OCI-LY3 (cell line): ENCODE results near the gene PSMG3.
A peak's percentile ranks its signal among the peaks of the same experiment; 100 is the strongest.

ENCODE experiments used
- H2AFZ ChIP-seq: fragments of 200-600, 300-600 bp; shearing (Covaris generic); 2 replicates; pipeline ENCODE4 v1.6.0; 2014; ENCODE audit warnings: antibody characterized with exemption, low read depth, low read length
- H3K27ac ChIP-seq: fragments of 200-600, 300-600 bp; sonication (generic); 2 replicates; pipeline ENCODE4 v1.5.1; 2014; ENCODE audit warnings: mild to moderate bottlenecking, low read length, moderate library complexity, mixed read lengths
- H3K27me3 ChIP-seq: fragments of 200-600, 300-600 bp; sonication (generic); 2 replicates; pipeline ENCODE4 v1.6.1; 2014; ENCODE audit warnings: low read depth, low read length, mixed read lengths
- H3K36me3 ChIP-seq: fragments of 200-600, 300-600 bp; sonication (generic); replicated peaks from 2 replicates; pipeline ENCODE3; 2014; ENCODE audit warnings: low read depth, low read length, mixed read lengths
- H3K4me1 ChIP-seq: fragments of 300-600, 200-600 bp; sonication (generic); 2 replicates; pipeline ENCODE4 v1.6.1; 2014; ENCODE audit warnings: low read length, mixed read lengths
- H3K4me2 ChIP-seq: fragments of 200-600, 300-600 bp; sonication (generic); 2 replicates; pipeline ENCODE4 v1.6.1; 2014; ENCODE audit warnings: low read length, mixed read lengths
- H3K4me3 ChIP-seq: fragments of 300-600, 200-600 bp; sonication (generic); 2 replicates; pipeline ENCODE4 v1.5.1; 2014; ENCODE audit warnings: antibody characterized with exemption, mild to moderate bottlenecking, low read length, moderate library complexity
- H3K79me2 ChIP-seq: fragments of 300-600, 200-600 bp; shearing (Covaris generic); 2 replicates; pipeline ENCODE4 v1.6.1; 2014; ENCODE audit warnings: mild to moderate bottlenecking, low read length, mixed read lengths
- H3K9ac ChIP-seq: fragments of 300-600, 200-600 bp; shearing (Covaris generic); 2 replicates; pipeline ENCODE4 v1.6.0; 2014; ENCODE audit warnings: mild to moderate bottlenecking, low read length, moderate library complexity
- H3K9me3 ChIP-seq: fragments of 200-600, 300-600 bp; shearing (Covaris generic); 2 replicates; pipeline ENCODE4 v1.6.1; 2014; ENCODE audit warnings: low read length, mixed read lengths; ENCODE audit not compliant: insufficient read depth
- H4K20me1 ChIP-seq: fragments of 200-600, 300-600 bp; sonication (generic); 2 replicates; pipeline ENCODE4 v1.6.1; 2016; ENCODE audit warnings: low read length, mixed read lengths; ENCODE audit not compliant: insufficient read depth
- EZH2phosphoT487 ChIP-seq: fragments of 200-600 bp; shearing (Covaris generic); IDR thresholded peaks from 2 replicates; pipeline ENCODE4 v1.6.1; 2018; ENCODE audit warnings: antibody characterized with exemption, mixed run types, low read depth
- TF ChIP-seq, protein P1 (sequence below): fragments of 200-600, 300-600 bp; sonication (generic); IDR thresholded peaks from 2 replicates; pipeline ENCODE4 v1.5.1; 2014; ENCODE audit warnings: antibody characterized with exemption, low read length, low read depth

The PSMG3 gene

DNA sequence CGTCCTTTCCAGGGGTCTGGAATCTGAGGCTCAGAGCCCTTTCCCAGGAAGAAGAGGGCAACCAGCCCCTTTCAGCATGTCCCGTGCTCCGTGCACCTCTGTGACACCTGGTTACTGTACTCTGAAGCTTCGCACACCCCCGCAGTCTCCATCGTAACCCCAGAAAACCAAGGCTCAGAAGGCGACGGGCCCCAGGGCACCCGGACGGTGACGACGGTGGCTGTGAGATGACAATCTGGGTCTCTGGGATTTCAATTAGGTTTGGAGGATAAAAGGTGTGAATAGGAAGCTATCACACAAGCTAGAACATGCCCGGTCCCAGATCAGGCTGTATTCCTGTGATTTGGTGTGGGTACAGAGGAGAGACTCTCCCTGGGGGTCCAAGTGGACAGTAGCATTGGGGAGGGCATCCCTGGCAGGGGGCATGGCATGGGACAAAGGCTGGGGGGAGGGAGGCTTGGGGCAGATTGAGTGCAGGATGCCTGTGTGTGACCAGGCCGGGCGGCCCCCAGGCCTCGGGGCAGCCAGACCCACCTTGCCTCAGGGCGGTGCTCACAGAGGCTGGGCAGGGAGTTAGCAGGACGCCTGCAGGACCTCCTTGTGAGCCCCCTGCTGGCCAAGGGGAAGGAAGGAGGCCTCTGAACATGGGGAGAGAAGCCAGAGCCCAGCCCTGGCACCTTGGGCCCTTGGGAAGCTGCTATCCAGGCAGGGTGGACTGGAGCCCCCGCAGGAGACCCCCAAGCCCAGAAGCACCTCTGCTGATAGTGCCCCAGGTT is 23.4 kb upstream of the PSMG3 start:
- no peaks in the 10 kb centered on the region for H3K36me3 ChIP-seq
- no peak overlapping the region for H3K4me3 ChIP-seq
- TF ChIP-seq, protein P1, sequence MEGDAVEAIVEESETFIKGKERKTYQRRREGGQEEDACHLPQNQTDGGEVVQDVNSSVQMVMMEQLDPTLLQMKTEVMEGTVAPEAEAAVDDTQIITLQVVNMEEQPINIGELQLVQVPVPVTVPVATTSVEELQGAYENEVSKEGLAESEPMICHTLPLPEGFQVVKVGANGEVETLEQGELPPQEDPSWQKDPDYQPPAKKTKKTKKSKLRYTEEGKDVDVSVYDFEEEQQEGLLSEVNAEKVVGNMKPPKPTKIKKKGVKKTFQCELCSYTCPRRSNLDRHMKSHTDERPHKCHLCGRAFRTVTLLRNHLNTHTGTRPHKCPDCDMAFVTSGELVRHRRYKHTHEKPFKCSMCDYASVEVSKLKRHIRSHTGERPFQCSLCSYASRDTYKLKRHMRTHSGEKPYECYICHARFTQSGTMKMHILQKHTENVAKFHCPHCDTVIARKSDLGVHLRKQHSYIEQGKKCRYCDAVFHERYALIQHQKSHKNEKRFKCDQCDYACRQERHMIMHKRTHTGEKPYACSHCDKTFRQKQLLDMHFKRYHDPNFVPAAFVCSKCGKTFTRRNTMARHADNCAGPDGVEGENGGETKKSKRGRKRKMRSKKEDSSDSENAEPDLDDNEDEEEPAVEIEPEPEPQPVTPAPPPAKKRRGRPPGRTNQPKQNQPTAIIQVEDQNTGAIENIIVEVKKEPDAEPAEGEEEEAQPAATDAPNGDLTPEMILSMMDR, result peak; percentile 25
- TF ChIP-seq EZH2phosphoT487, result no peak
- H3K4me2 ChIP-seq, result no peak overlapping the region
- no peaks in the 10 kb centered on the region for H4K20me1 ChIP-seq
- H3K27ac ChIP-seq, result no peak overlapping the region
- H3K4me1 ChIP-seq, result no peaks in the 10 kb centered on the region
- H2AFZ ChIP-seq, result no peak overlapping the region
- no peak overlapping the region for H3K9ac ChIP-seq
- no peaks in the 10 kb centered on the region for H3K79me2 ChIP-seq
- H3K27me3 ChIP-seq, result peaks cover 8% of the 10 kb centered on the region
- H3K9me3 ChIP-seq, result no peaks in the 10 kb centered on the region

DNA sequence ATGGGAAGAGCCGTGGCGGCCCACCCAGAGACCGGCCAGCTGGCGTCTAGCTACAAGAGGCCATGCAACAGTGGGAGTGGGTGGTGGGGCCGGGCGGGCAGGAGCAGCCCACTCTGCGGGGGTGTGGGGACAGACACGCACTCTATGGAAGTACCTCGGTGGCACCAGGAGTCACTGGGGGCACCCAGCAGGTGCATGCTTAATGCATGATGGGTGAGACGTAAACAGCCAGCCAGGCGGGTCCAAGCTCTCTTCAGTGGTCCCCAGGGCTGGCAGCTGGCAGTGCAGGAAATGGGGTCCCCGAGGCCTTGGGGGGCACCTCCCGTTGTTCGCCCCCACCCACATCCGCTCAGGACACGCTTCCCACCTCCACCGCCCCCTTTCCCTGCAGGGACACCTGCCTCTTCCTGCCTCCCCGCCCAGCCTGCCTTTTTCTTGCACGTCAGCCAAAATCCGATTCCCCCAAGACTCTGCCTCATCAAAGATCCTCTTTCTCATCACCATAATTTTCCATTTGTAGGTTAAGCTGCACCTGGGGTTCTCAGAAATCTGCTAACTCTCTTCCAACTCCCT is 22.6 kb upstream of the PSMG3 start:
- Histone ChIP-seq H3K4me1 (no peaks in the 10 kb centered on the region), H3K36me3 (no peaks in the 10 kb centered on the region), H3K27me3 (peaks cover 8% of the 10 kb centered on the region), H3K4me3 (no peak overlapping the region), H3K79me2 (no peaks in the 10 kb centered on the region), H3K9ac (no peak overlapping the region), H2AFZ (no peak overlapping the region), H3K27ac (no peak overlapping the region), H3K9me3 (no peaks in the 10 kb centered on the region), H3K4me2 (no peak overlapping the region), H4K20me1 (no peaks in the 10 kb centered on the region)
- TF ChIP-seq, protein P1, result no peak
- no peak for TF ChIP-seq EZH2phosphoT487

DNA sequence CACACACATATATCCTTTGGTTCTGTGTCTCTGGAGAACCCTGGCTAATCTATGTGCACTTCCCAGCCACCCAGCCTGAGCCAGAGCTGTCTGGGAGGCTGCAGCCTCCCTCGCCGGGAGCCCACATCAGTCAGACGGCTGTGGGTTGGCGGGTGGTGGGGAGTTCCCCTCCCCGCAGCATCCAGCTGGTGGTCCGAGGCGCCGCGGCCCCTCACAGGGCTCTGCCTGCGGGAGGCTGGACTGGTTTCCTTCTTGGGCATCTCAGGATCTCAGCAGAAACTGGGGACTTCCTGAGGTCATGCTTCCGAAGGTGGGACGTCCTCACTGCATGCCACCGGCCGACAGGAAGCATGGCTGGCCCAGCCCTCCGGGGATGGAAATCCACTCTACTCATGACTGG is 22.0 kb upstream of the PSMG3 start:
- no peaks in the 10 kb centered on the region for H3K79me2 ChIP-seq
- no peak overlapping the region for H3K27ac ChIP-seq
- H2AFZ ChIP-seq, result no peak overlapping the region
- no peaks in the 10 kb centered on the region for H3K4me1 ChIP-seq
- no peaks in the 10 kb centered on the region for H4K20me1 ChIP-seq
- TF ChIP-seq, protein P1, result no peak
- TF ChIP-seq EZH2phosphoT487, result no peak
- peaks cover 8% of the 10 kb centered on the region for H3K27me3 ChIP-seq
- H3K9ac ChIP-seq, result no peak overlapping the region
- H3K9me3 ChIP-seq, result no peaks in the 10 kb centered on the region
- no peaks in the 10 kb centered on the region for H3K36me3 ChIP-seq
- H3K4me3 ChIP-seq, result no peak overlapping the region
- no peak overlapping the region for H3K4me2 ChIP-seq

DNA sequence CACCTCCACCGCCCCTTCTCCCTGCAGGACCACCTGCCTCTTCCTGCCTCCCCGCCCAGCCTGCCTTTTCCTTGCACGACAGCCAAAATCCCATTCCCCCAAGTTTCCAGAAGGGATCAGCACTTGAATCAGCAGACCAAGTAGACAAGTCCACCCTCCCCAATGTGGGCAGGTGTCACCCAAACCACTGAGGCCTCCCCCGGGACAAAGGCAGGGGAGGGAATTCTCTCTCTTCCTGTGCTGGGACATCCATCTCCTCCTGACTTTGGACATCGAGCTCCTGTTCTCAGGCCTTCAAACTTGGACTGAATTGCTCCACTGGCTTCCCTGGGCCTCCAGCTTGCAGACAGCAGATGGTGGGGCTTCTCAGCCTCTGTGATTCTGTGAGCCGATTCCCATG is 21.6 kb upstream of the PSMG3 start:
- H3K79me2 ChIP-seq, result no peaks in the 10 kb centered on the region
- H3K9ac ChIP-seq, result no peak overlapping the region
- H3K4me3 ChIP-seq, result no peak overlapping the region
- no peaks in the 10 kb centered on the region for H3K36me3 ChIP-seq
- no peak overlapping the region for H2AFZ ChIP-seq
- H3K27ac ChIP-seq, result no peak overlapping the region
- TF ChIP-seq, protein P1, result no peak
- no peak for TF ChIP-seq EZH2phosphoT487
- H3K4me1 ChIP-seq, result no peaks in the 10 kb centered on the region
- peaks cover 8% of the 10 kb centered on the region for H3K27me3 ChIP-seq
- no peak overlapping the region for H3K4me2 ChIP-seq
- no peaks in the 10 kb centered on the region for H4K20me1 ChIP-seq
- H3K9me3 ChIP-seq, result no peaks in the 10 kb centered on the region
